Natural killer cell treated with Interleukin-12 subunit alpha and Interleukin-12 subunit beta and Interleukin-15 and Interleukin-18, amount 100 ng/mL, for 72 hours (primary cell): ENCODE results near the gene CCAR1. TPM values are rescaled to one million over a fixed set of nuclear protein-coding genes. Genes with fewer than 3 reads are reported as not detected.
"Not testable (repeated sequence)": the region's sequence is repeated elsewhere in the genome, so short reads cannot be mapped to it uniquely, and the experiment has no call there.

Source experiments
- ATAC-seq, 2 donors: fragments of 150-1000 bp; cut with Tn5 transposase in 1 of 2; sonication (Bioruptor Pico), chemical (Tn5 transposase) in 1 of 2; 2 replicates each; pipeline ENCODE4 v1.10.0; 2021
- DNase-seq: peaks from one replicate; pipeline ENCODE4 v3.0.0; 2022; ENCODE audit warnings: low spot score
- H3K27ac Mint-ChIP-seq, 2 donors: 1 replicate in 1 of 2; 2 replicates in 1 of 2; pipeline ENCODE4 v1.8.0; 2022; ENCODE audit warnings: mixed read lengths in 2 of 2, mild to moderate bottlenecking in 1 of 2, moderate library complexity in 1 of 2
- H3K27me3 Mint-ChIP-seq, 2 donors: 1 replicate in 1 of 2; 2 replicates in 1 of 2; pipeline ENCODE4 v1.8.0; 2022; ENCODE audit warnings: mixed read lengths in 2 of 2
- H3K36me3 Mint-ChIP-seq: one replicate; pipeline ENCODE4 v1.8.0; 2022; ENCODE audit warnings: mixed read lengths
- H3K4me1 Mint-ChIP-seq, 2 donors: 1 replicate in 1 of 2; 2 replicates in 1 of 2; pipeline ENCODE4 v1.8.0; 2022; ENCODE audit warnings: low read depth in 2 of 2, mixed read lengths in 2 of 2, mild to moderate bottlenecking in 1 of 2
- H3K4me3 Mint-ChIP-seq: one replicate; pipeline ENCODE4 v1.8.0; 2022; ENCODE audit warnings: mixed read lengths
- H3K9me3 Mint-ChIP-seq: 2 replicates; pipeline ENCODE4 v1.8.0; 2022; ENCODE audit warnings: mixed read lengths
- total RNA-seq, 2 donors: library from RNA; stranded (reverse); gene quantifications; one replicate each; pipeline ENCODE4 v1.2.3, GENCODE V29; 2022

Gene CCAR1
- total RNA-seq, 2 donors from 2014 or later, result 81.8 to 155 TPM

GRCh38 chr10:68822626-68823025 is 101.6 kb downstream of the CCAR1 start:
- not testable (repeated sequence) for DNase-seq, H3K4me1 Mint-ChIP-seq, H3K27me3 Mint-ChIP-seq, ATAC-seq, H3K9me3 Mint-ChIP-seq, H3K36me3 Mint-ChIP-seq, H3K27ac Mint-ChIP-seq, H3K4me3 Mint-ChIP-seq

GRCh38 chr10:68826764-68827591 is 105.9 kb downstream of the CCAR1 start, which contains the start of gene STOX1:
TSS of gene STOX1 (plus strand) at chr10:68827531. CDS start at chr10:68827624, 93 bp downstream.
- Mint-ChIP-seq H3K4me1 (no peaks in the 10 kb centered on the region), H3K9me3 (no peaks in the 10 kb centered on the region), H3K27ac (no peak within 1 kb of the TSS), H3K36me3 (no peaks in the 10 kb centered on the region), H3K27me3 (peaks cover 5 to 9% of the 10 kb centered on the region in 2 donors), H3K4me3 (peak within 1 kb of the TSS; percentile 62)
- peak; percentile 84 to 85 for ATAC-seq
- no peak for DNase-seq

GRCh38 chr10:68827592-68827959 is 106.5 kb downstream of the CCAR1 start:
- not testable (repeated sequence) for H3K4me3 Mint-ChIP-seq, H3K27ac Mint-ChIP-seq, H3K36me3 Mint-ChIP-seq, H3K9me3 Mint-ChIP-seq, H3K27me3 Mint-ChIP-seq, H3K4me1 Mint-ChIP-seq, DNase-seq
- ATAC-seq, result peak; percentile 48 to 59

- H3K27ac Mint-ChIP-seq, H3K36me3 Mint-ChIP-seq, DNase-seq, H3K4me1 Mint-ChIP-seq, H3K27me3 Mint-ChIP-seq, H3K9me3 Mint-ChIP-seq: not testable (repeated sequence)
- peak overlapping the region; percentile 22 for H3K4me3 Mint-ChIP-seq
- peak; percentile 59 to 66 for ATAC-seq
Observed at GRCh38 chr10:68828083-68828601, 107.1 kb downstream of the CCAR1 start.

- H3K4me3 Mint-ChIP-seq, result peak overlapping the region; percentile 32
- H3K36me3 Mint-ChIP-seq, result no peaks in the 10 kb centered on the region
- H3K9me3 Mint-ChIP-seq, result no peaks in the 10 kb centered on the region
- no peak overlapping the region for H3K27ac Mint-ChIP-seq
- no peaks in the 10 kb centered on the region for H3K4me1 Mint-ChIP-seq
- H3K27me3 Mint-ChIP-seq, result peaks cover 5 to 9% of the 10 kb centered on the region in 2 donors
- no peak for DNase-seq
- no peak for ATAC-seq
Observed at GRCh38 chr10:68828833-68829232, 107.8 kb downstream of the CCAR1 start.

- Mint-ChIP-seq H3K27ac (no peak overlapping the region), H3K9me3 (no peaks in the 10 kb centered on the region), H3K27me3 (peaks cover 5 to 9% of the 10 kb centered on the region in 2 donors), H3K36me3 (no peaks in the 10 kb centered on the region), H3K4me1 (no peaks in the 10 kb centered on the region), H3K4me3 (no peak overlapping the region)
- DNase-seq, result no peak
- no peak for ATAC-seq
Observed at GRCh38 chr10:68829521-68829920, 108.5 kb downstream of the CCAR1 start.

GRCh38 chr10:68829952-68830351 is 108.9 kb downstream of the CCAR1 start:
- DNase-seq (no peak), ATAC-seq (no peak)
- H3K27me3 Mint-ChIP-seq, result peaks cover 5 to 9% of the 10 kb centered on the region in 2 donors
- no peaks in the 10 kb centered on the region for H3K4me1 Mint-ChIP-seq
- H3K9me3 Mint-ChIP-seq, result no peaks in the 10 kb centered on the region
- no peak overlapping the region for H3K4me3 Mint-ChIP-seq
- H3K36me3 Mint-ChIP-seq, result no peaks in the 10 kb centered on the region
- no peak overlapping the region for H3K27ac Mint-ChIP-seq

- H3K27ac Mint-ChIP-seq, result no peak overlapping the region
- H3K36me3 Mint-ChIP-seq, result no peaks in the 10 kb centered on the region
- DNase-seq (no peak), ATAC-seq (no peak)
- no peaks in the 10 kb centered on the region for H3K9me3 Mint-ChIP-seq
- H3K4me1 Mint-ChIP-seq, result no peaks in the 10 kb centered on the region
- no peaks in the 10 kb centered on the region for H3K27me3 Mint-ChIP-seq
- no peak overlapping the region for H3K4me3 Mint-ChIP-seq
Observed at GRCh38 chr10:68831961-68832455, 111.0 kb downstream of the CCAR1 start.

GRCh38 chr10:68832601-68833000 is 111.6 kb downstream of the CCAR1 start:
- Mint-ChIP-seq H3K27me3 (no peaks in the 10 kb centered on the region), H3K27ac (no peak overlapping the region), H3K36me3 (no peaks in the 10 kb centered on the region), H3K4me1 (no peaks in the 10 kb centered on the region), H3K9me3 (no peaks in the 10 kb centered on the region), H3K4me3 (no peak overlapping the region)
- ATAC-seq (no peak), DNase-seq (no peak)

GRCh38 chr10:68837626-68838322 is 116.7 kb downstream of the CCAR1 start:
- no peak for ATAC-seq
- H3K9me3 Mint-ChIP-seq, result no peaks in the 10 kb centered on the region
- H3K36me3 Mint-ChIP-seq, result no peaks in the 10 kb centered on the region
- H3K4me3 Mint-ChIP-seq, result no peak overlapping the region
- no peaks in the 10 kb centered on the region for H3K27me3 Mint-ChIP-seq
- no peaks in the 10 kb centered on the region for H3K4me1 Mint-ChIP-seq
- DNase-seq, result no peak
- no peak overlapping the region for H3K27ac Mint-ChIP-seq

GRCh38 chr10:68840650-68841049 is 119.6 kb downstream of the CCAR1 start:
- not testable (repeated sequence) for H3K4me1 Mint-ChIP-seq, H3K4me3 Mint-ChIP-seq, DNase-seq, ATAC-seq, H3K36me3 Mint-ChIP-seq, H3K27ac Mint-ChIP-seq, H3K9me3 Mint-ChIP-seq, H3K27me3 Mint-ChIP-seq
